Spleen (tissue), 7 donors: Measurements from ENCODE around the gene ZDHHC4.

Experiments used
- POLR2A ChIP-seq, 3 donors: fragments of 450-650 bp; IDR thresholded peaks; one replicate each; pipeline ENCODE4 v1.5.1; 2017; ENCODE audit warnings: antibody characterized with exemption in 3 of 3, mild to moderate bottlenecking in 1 of 3
- POLR2AphosphoS5 ChIP-seq, 3 donors: sonication (generic); formaldehyde crosslinking; IDR thresholded peaks; one replicate each; pipeline ENCODE4 v1.5.1; 2017; ENCODE audit warnings: antibody characterized with exemption in 3 of 3
- TF ChIP-seq, protein P1 (sequence below), 11 experiments: fragments of 200-600 bp in 7 of 11; fragments of 450-650 bp in 4 of 11; sonication (generic) in 4 of 11; IDR thresholded peaks in 8 of 11; conservative IDR thresholded peaks in 3 of 11; 1 replicate in 7 of 11; 2 replicates in 4 of 11; pipeline versions ENCODE4 v1.4.0 to v1.8.0; 2016 to 2021; ENCODE audit warnings: antibody characterized with exemption in 11 of 11, inconsistent platforms in 4 of 11, mild to moderate bottlenecking in 1 of 11
- donor health status: DM: no; HTN: no; CAD: no; lungs with moderate emphysema.
- donor health status: DM: no; HTN: no; CAD: no.
- donor health status: DM: no; HTN: no; CAD: no.

DNA sequence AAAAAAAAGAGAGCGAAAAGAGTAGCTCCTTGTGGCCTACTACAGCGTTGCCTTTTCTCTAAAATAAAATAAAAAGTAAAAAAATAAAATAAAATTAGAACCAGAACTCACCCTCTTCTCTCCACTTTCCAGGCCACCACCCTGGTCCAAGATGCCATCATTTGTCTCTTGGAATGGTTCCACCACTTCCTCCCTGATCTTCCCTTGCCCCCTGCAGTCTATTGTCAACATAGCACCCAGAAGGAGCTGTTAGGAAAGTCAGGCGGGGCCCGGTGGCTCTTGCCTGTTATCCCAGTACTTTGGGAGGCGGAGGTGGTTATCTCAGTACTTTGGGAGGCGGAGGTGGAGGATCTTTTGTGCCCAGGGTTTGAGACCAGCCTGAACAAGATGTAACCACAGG lies 18.4 kb upstream of the ZDHHC4 start:
- TF ChIP-seq, protein P1, sequence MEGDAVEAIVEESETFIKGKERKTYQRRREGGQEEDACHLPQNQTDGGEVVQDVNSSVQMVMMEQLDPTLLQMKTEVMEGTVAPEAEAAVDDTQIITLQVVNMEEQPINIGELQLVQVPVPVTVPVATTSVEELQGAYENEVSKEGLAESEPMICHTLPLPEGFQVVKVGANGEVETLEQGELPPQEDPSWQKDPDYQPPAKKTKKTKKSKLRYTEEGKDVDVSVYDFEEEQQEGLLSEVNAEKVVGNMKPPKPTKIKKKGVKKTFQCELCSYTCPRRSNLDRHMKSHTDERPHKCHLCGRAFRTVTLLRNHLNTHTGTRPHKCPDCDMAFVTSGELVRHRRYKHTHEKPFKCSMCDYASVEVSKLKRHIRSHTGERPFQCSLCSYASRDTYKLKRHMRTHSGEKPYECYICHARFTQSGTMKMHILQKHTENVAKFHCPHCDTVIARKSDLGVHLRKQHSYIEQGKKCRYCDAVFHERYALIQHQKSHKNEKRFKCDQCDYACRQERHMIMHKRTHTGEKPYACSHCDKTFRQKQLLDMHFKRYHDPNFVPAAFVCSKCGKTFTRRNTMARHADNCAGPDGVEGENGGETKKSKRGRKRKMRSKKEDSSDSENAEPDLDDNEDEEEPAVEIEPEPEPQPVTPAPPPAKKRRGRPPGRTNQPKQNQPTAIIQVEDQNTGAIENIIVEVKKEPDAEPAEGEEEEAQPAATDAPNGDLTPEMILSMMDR (IDR thresholded peaks at IDR 0.05 in 8 of 11, conservative IDR thresholded peaks at IDR 0.05 in 3 of 11), result peak in 8 of 11 experiments; percentile 9 to 45 (median 22)
- no peak for TF ChIP-seq POLR2A (IDR thresholded peaks at IDR 0.05)
- TF ChIP-seq POLR2AphosphoS5 (IDR thresholded peaks at IDR 0.05), result no peak
